Esophagus squamous epithelium (tissue), 4 donors: ENCODE results near the gene SPATA1.

ENCODE experiments used
- CTCF ChIP-seq, 6 experiments: fragments of 450-650 bp in 4 of 6; fragments of 200-600 bp in 2 of 6; sonication (generic) in 2 of 6; IDR thresholded peaks; one replicate each; pipeline ENCODE4 v1.5.1; 2016 to 2019; ENCODE audit warnings: antibody characterized with exemption in 6 of 6, mild to moderate bottlenecking in 4 of 6, moderate library complexity in 4 of 6
- POLR2A ChIP-seq, 4 donors: fragments of 450-650 bp; IDR thresholded peaks; one replicate each; pipeline ENCODE4 v1.6.1; 2017; ENCODE audit warnings: antibody characterized with exemption in 4 of 4, mild to moderate bottlenecking in 4 of 4, moderate library complexity in 3 of 4

GRCh38 chr1:84539972-84540371 is 33.8 kb downstream of the SPATA1 start:
- TF ChIP-seq CTCF (IDR thresholded peaks at IDR 0.05) (no peak), POLR2A (IDR thresholded peaks at IDR 0.05) (no peak)
